Measurements from ENCODE around the gene KIF2C.
A peak's percentile ranks its signal among the peaks of the same experiment; 100 is the strongest.
"Not testable (repeated sequence)": the region's sequence is repeated elsewhere in the genome, so short reads cannot be mapped to it uniquely, and the experiment has no call there.

The KIF2C gene

GRCh38 chr1:44799770-44800584 lies 60.3 kb downstream of the KIF2C start, which contains the start of gene PLK3:
Gene PLK3 (plus strand): TSS chr1:44800377. CDS start chr1:44800464, 87 bp downstream.
- DNase-seq: peak; percentile 99

- DNase-seq: no peak
Observed at GRCh38 chr1:44801491-44802305, 62.1 kb downstream of the KIF2C start.

- DNase-seq: no peak
Observed at GRCh38 chr1:44802306-44803061, 62.8 kb downstream of the KIF2C start.

GRCh38 chr1:44803062-44803311 lies 63.4 kb downstream of the KIF2C start:
- DNase-seq: no peak

- no peak for DNase-seq
Observed at GRCh38 chr1:44803312-44804095, 63.9 kb downstream of the KIF2C start.

- DNase-seq: no peak
Observed at GRCh38 chr1:44805311-44806024, 65.8 kb downstream of the KIF2C start.

GRCh38 chr1:44806025-44806703 lies 66.5 kb downstream of the KIF2C start:
- no peak for DNase-seq

GRCh38 chr1:44806704-44807363 lies 67.2 kb downstream of the KIF2C start, which contains the start of gene DYNLT4:
Gene DYNLT4 (minus strand): TSS chr1:44807351. CDS start chr1:44806668, 683 bp downstream.
- no peak for DNase-seq

- DNase-seq: peak; percentile 90
Observed at GRCh38 chr1:44807364-44808062, 67.9 kb downstream of the KIF2C start.

GRCh38 chr1:44808063-44808937 lies 68.7 kb downstream of the KIF2C start, which contains the start of gene BTBD19:
Gene BTBD19 (plus strand): TSS chr1:44808523. CDS start chr1:44808821, 298 bp downstream.
- no peak for DNase-seq

- no peak for DNase-seq
Observed at GRCh38 chr1:44808938-44809917, 69.6 kb downstream of the KIF2C start.

GRCh38 chr1:44810101-44810761 lies 70.6 kb downstream of the KIF2C start:
- DNase-seq: no peak

GRCh38 chr1:44810762-44811105 lies 71.1 kb downstream of the KIF2C start:
- not testable (repeated sequence) for DNase-seq

GRCh38 chr1:44811234-44811633 lies 71.6 kb downstream of the KIF2C start:
- DNase-seq: no peak

- no peak for DNase-seq
Observed at GRCh38 chr1:44812822-44813543, 73.3 kb downstream of the KIF2C start.

- DNase-seq: not testable (repeated sequence)
Observed at GRCh38 chr1:44815926-44816325, 76.3 kb downstream of the KIF2C start.
